ENCODE data around the gene SIRT2.

The SIRT2 gene

DNA sequence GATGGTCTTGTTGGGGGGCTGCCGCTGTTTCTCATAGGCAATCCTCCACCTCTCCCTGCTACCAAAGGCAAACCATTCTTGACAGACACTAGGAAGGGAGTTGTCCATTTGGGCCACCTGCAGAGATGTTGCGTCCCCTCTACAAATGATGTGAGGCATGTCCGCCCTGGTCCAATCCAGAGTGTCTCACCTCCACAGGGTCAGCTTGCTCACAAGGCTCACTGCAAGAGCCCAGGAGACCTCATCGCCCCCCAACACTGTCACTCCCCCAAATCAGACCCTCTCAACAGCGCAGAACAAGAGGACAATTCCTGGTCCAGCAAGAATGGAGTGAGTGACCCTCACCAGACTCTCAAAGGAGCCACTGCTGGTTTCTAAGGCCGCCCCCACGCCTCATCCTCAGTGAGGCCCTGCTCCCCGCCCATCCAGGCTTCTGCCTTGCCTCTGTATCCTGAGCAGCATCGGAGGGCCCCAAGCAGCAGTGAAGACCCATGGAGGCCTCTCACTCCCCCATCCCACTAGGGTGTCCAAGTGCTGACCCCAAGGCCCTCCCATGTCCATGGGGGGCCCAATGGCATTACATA, 56.2 kb downstream of the SIRT2 start:
- peaks cover 52 to 86% of the 10 kb centered on the region in 2 donors for H3K4me1 Mint-ChIP-seq
- H3K36me3 Mint-ChIP-seq = peaks cover 65 to 84% of the 10 kb centered on the region in 2 donors
- DNase-seq (no peak), ATAC-seq (replicated peaks) (no peak)
- peak overlapping the region; percentile 80 for H3K27ac Mint-ChIP-seq
- H3K9me3 Mint-ChIP-seq = no peaks in the 10 kb centered on the region
- H3K27me3 Mint-ChIP-seq = no peaks in the 10 kb centered on the region
- peak overlapping the region; percentile 59 to 61 for H3K4me3 Mint-ChIP-seq

- peaks cover 48 to 79% of the 10 kb centered on the region in 2 donors for H3K4me1 Mint-ChIP-seq
- H3K36me3 Mint-ChIP-seq = peaks cover 59 to 78% of the 10 kb centered on the region in 2 donors
- H3K4me3 Mint-ChIP-seq = peak overlapping the region; percentile 61 to 69
- peak; percentile 21 for DNase-seq
- peak overlapping the region; percentile 94 for H3K27ac Mint-ChIP-seq
- peak; percentile 84 to 90 for ATAC-seq (replicated peaks)
- no peaks in the 10 kb centered on the region for H3K27me3 Mint-ChIP-seq
- H3K9me3 Mint-ChIP-seq = no peaks in the 10 kb centered on the region
Measured at GRCh38 chr19:38842439-38843174, 56.8 kb downstream of the SIRT2 start.

DNA sequence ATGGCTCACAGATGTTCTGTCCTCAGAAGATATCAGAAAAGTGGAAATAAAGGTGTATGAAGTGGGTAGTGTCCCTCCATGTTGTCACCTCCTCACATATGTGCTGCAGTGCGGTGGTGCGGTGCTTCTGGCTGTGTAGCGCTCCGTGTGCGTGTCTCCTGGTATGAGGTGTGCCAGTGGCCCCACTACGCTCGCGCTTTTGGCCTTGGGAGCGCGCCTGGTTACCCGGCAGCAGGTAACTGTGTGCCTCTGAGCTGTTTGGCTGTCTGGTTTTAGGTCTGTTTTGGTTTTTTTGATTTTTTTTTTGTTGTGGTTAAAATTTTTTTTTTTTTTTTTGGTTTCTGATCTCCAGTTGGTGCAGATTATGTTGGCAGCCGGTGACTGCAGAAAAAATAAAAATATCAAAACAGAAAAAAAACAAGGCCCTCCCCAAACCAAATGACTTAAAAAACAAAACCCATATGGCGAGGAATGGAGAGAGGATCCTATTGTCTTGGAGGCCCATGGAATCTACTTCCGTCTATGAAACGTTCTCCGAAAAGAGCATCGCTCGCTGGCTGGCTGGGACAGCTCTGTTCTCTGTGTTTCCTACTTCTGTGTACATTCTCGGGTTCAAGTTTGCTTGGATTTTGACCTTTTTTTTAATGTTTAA, 57.5 kb downstream of the SIRT2 start:
- ATAC-seq (replicated peaks) = no peak
- peak overlapping the region; percentile 61 to 69 for H3K4me3 Mint-ChIP-seq
- H3K36me3 Mint-ChIP-seq = peaks cover 64 to 78% of the 10 kb centered on the region in 2 donors
- no peak for DNase-seq
- peaks cover 47 to 72% of the 10 kb centered on the region in 2 donors for H3K4me1 Mint-ChIP-seq
- no peaks in the 10 kb centered on the region for H3K27me3 Mint-ChIP-seq
- peak overlapping the region; percentile 94 for H3K27ac Mint-ChIP-seq
- H3K9me3 Mint-ChIP-seq = no peaks in the 10 kb centered on the region

DNA sequence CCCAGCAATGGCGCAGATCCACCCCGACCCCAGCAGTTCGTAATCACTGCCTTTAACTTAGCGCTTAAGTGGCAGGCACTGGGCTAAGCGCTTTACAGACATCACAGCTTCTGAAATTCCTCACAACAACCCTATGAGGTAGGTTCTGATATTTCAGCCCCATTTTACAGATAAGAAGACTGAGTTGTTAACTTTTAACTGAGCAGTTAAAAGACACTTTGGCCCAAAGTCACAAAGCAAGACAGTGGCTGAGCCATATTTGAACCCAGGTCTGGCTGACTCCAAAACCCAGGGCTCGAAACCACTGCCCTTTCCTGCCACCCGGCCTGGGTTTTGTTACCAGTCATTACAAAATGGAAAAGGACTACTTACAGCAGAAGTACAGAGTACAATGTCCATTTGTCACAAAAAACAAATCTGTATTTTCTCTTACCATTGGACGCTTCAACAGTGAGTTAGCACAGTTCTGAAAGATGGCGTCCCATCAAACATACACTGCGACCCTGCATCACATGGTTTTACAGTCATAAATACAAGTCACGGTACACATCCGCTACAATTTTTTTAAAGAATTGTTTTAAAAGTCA, 58.1 kb downstream of the SIRT2 start:
- H3K9me3 Mint-ChIP-seq = no peaks in the 10 kb centered on the region
- peak overlapping the region in 1 of 2 donors; percentile 41 for H3K4me3 Mint-ChIP-seq
- peak overlapping the region; percentile 48 for H3K27ac Mint-ChIP-seq
- peaks cover 68 to 82% of the 10 kb centered on the region in 2 donors for H3K36me3 Mint-ChIP-seq
- ATAC-seq (replicated peaks) (no peak), DNase-seq (no peak)
- H3K4me1 Mint-ChIP-seq = peaks cover 47 to 67% of the 10 kb centered on the region in 2 donors
- no peaks in the 10 kb centered on the region for H3K27me3 Mint-ChIP-seq

DNA sequence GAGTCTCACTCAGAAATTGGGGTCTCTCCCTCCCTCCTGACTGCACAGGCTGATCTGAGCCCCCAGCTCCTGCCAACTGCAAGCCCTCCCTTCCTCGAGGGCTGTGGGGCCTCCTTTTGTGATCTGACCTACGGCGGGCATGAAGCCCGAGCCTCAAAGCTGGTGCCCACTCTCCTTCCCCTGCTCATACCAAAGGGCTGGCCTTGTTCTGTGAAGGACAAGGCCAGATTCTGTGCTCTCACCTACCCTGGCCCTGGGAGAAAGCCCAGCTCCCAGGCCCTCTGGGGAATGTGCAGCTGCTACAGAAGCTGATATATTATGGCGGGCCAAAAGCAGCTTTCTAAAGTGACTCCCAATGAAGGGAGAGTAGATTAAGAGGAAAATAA, 58.8 kb downstream of the SIRT2 start:
- Mint-ChIP-seq H3K4me3 (no peak overlapping the region), H3K27ac (peak overlapping the region; percentile 48), H3K9me3 (no peaks in the 10 kb centered on the region), H3K27me3 (no peaks in the 10 kb centered on the region), H3K4me1 (peaks cover 42 to 65% of the 10 kb centered on the region in 2 donors), H3K36me3 (peaks cover 68 to 82% of the 10 kb centered on the region in 2 donors)
- DNase-seq (no peak), ATAC-seq (replicated peaks) (no peak)

GRCh38 chr19:38839816-38840582, 59.4 kb downstream of the SIRT2 start:
- ATAC-seq (replicated peaks) (no peak), DNase-seq (no peak)
- Mint-ChIP-seq H3K36me3 (peaks cover 67 to 79% of the 10 kb centered on the region in 2 donors), H3K27me3 (no peaks in the 10 kb centered on the region), H3K4me3 (no peak overlapping the region), H3K4me1 (peaks cover 39 to 59% of the 10 kb centered on the region in 2 donors), H3K27ac (peak overlapping the region; percentile 92), H3K9me3 (no peaks in the 10 kb centered on the region)

GRCh38 chr19:38838986-38839761, 60.2 kb downstream of the SIRT2 start:
- peaks cover 63 to 73% of the 10 kb centered on the region in 2 donors for H3K36me3 Mint-ChIP-seq
- H3K27me3 Mint-ChIP-seq = no peaks in the 10 kb centered on the region
- H3K9me3 Mint-ChIP-seq = no peaks in the 10 kb centered on the region
- H3K27ac Mint-ChIP-seq = peak overlapping the region; percentile 79
- DNase-seq = no peak
- H3K4me1 Mint-ChIP-seq = peaks cover 37 to 53% of the 10 kb centered on the region in 2 donors
- no peak for ATAC-seq (replicated peaks)
- H3K4me3 Mint-ChIP-seq = no peak overlapping the region

- Mint-ChIP-seq H3K4me3 (no peak overlapping the region), H3K36me3 (peaks cover 55 to 65% of the 10 kb centered on the region in 2 donors), H3K4me1 (peaks cover 30 to 45% of the 10 kb centered on the region in 2 donors), H3K27me3 (no peaks in the 10 kb centered on the region), H3K27ac (peak overlapping the region; percentile 79), H3K9me3 (no peaks in the 10 kb centered on the region)
- DNase-seq (no peak), ATAC-seq (replicated peaks) (peak in 1 of 2 donors; percentile 9)
Measured at GRCh38 chr19:38838208-38838985, 61.0 kb downstream of the SIRT2 start.

DNA sequence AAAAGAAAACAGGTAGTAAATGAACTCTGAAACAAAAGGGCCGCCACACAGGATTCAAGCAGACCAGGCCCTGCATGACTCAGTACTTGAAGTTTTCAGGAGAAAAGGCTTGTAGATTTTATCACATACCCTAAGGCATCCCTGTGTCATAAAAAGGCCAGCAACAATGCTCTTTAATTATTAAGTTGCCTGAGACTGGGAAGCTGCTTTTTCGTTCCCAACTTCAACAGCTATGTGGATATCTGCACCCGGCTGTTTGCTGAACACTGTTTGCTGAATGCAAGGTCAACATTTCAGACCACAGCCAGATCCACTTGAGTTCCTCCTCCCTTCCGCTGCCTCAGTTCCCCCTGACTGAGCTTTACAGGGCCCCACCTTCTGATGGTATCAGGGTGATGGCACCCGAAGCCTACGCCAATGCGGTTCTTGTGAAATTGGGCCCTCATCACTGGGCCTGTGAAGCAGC, 61.7 kb downstream of the SIRT2 start:
- peaks cover 48 to 58% of the 10 kb centered on the region in 2 donors for H3K36me3 Mint-ChIP-seq
- H3K4me3 Mint-ChIP-seq = no peak overlapping the region
- H3K27me3 Mint-ChIP-seq = no peaks in the 10 kb centered on the region

DNA sequence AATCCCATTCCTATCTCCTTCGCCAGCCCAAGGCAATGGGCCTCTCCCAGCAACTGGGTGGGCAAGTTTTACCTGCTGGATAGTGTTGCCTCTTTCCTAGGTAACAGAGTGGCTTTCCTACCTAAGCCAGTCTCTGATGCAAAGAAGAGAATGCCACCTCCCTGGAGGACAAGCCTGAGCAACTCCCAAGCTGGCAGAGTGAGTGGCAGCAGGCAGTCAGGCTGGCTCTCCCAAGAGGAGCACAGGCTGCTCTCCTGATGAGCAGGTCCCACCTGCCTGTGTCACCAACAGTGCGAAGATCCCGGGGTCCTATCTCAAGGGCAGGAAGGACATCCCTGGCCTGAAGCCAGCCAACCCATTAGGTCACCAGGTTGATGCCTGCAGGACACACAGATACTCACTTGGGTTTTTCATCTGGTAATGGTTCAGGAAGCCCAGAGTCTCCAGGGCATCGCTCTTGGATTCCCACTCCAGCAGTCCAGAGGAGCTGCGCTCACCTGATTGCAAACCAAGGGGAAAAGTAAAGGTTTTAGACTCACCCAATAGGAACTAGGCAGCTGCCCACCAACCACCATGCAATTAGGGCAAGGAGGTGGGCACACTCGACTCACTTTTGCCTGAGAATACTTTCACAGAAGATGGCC, 62.3 kb downstream of the SIRT2 start:
- DNase-seq (no peak), ATAC-seq (replicated peaks) (no peak)
- Mint-ChIP-seq H3K27me3 (no peaks in the 10 kb centered on the region), H3K9me3 (no peaks in the 10 kb centered on the region), H3K4me1 (peaks cover 19 to 40% of the 10 kb centered on the region in 2 donors), H3K27ac (peak overlapping the region; percentile 17), H3K36me3 (peaks cover 43 to 52% of the 10 kb centered on the region in 2 donors), H3K4me3 (no peak overlapping the region)

More for the DNA sequence above, 61.7 kb downstream of the SIRT2 start:
- no peak for DNase-seq
- Mint-ChIP-seq H3K9me3 (no peaks in the 10 kb centered on the region), H3K27ac (peak overlapping the region; percentile 14), H3K4me1 (peaks cover 23 to 40% of the 10 kb centered on the region in 2 donors)
- ATAC-seq (replicated peaks) = no peak

DNA sequence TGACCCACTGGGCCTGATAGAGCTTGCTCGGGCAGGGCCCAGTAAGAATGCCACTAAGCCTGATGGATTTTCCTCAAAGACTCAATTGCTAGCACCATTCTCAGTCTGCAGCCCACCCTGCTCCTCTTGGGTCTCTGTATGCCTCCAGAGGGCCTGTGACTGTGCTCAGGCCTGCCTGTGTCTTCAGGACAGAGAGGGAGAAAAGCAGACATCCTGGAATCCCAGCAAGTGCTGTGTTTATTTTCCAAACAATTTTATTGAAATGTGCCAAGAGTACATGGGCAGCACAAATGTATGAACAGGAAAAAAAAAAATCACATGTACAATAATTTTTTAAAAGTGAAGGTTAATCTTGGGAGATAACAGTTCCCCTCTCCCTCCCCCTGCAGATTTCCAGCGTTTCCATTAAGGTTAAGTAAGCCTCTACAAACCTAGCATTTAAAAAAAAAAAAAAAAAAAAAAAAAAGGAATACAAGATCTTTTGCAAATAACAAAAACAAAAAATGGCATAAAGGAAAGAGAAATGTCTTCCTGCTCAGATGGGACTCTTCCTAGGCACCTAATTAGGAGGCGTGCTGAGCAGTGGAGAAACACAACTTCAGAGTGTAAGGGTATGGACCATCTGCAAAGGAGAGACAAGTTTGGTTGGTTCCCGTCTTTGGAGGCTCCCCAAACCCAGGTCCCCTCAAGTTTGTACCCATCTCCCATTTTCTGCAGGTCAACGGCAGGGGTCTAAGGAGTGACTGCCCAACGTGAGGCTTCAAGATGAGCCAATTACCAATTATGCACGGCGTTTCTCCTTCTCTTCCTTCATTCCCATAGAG, 63.0 kb downstream of the SIRT2 start:
- H3K4me3 Mint-ChIP-seq = no peak overlapping the region
- H3K4me1 Mint-ChIP-seq = peaks cover 18 to 41% of the 10 kb centered on the region in 2 donors
- DNase-seq (no peak), ATAC-seq (replicated peaks) (no peak)
- H3K36me3 Mint-ChIP-seq = peaks cover 41 to 51% of the 10 kb centered on the region in 2 donors
- H3K27ac Mint-ChIP-seq = no peak overlapping the region
- no peaks in the 10 kb centered on the region for H3K27me3 Mint-ChIP-seq
- no peaks in the 10 kb centered on the region for H3K9me3 Mint-ChIP-seq

Measured in stimulated activated naive B cell treated with anti-CD40 and anti-IgM and Interleukin-4, amounts not matched to agents 10 μg/mL and 1 μg/mL and 100 μg/mL, for 72 hours (primary cell).